Daoy (cell line): Measurements from ENCODE around the gene TSPAN11. TPM values are rescaled to one million over a fixed set of nuclear protein-coding genes. Genes with fewer than 3 reads are reported as not detected.

ENCODE experiments used
- DNase-seq: peaks from one replicate; pipeline ENCODE4 v3.0.0-alpha.2; 2015; ENCODE audit warnings: low read depth
- total RNA-seq: library from RNA; depleted of rRNA; stranded (reverse); fragments of >200 nt; shearing (Covaris generic); gene quantifications from 2 replicates; pipeline ENCODE4 v1.2.3, GENCODE V29; 2014

TSPAN11 gene
- total RNA-seq, 1 experiment from 2014 or later, result not detected

- no peak for DNase-seq
Measured at GRCh38 chr12:30979371-30980259, 53.1 kb downstream of the TSPAN11 start.

GRCh38 chr12:30980955-30981662 is 54.6 kb downstream of the TSPAN11 start:
- no peak for DNase-seq

DNA sequence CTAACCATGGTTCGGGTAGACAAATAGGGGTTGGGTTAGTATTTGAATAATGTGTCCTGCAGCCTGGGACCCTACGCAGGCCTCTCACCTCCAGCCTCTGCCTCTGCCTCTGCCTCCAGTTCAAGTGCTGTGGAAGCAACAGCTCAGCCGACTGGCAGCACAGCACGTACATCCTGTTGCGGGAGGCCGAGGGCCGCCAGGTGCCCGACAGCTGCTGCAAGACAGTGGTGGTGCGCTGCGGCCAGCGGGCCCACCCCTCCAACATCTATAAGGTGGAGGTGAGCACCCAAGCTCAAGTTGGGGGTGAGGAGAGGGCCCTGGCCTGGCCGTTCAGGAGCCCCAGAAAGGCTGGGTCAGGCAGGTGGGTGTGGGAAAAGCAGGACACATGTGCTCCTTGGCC is 55.9 kb downstream of the TSPAN11 start:
- DNase-seq, result no peak

GRCh38 chr12:30985814-30986452 is 59.4 kb downstream of the TSPAN11 start:
- DNase-seq, result peak; percentile 64

DNA sequence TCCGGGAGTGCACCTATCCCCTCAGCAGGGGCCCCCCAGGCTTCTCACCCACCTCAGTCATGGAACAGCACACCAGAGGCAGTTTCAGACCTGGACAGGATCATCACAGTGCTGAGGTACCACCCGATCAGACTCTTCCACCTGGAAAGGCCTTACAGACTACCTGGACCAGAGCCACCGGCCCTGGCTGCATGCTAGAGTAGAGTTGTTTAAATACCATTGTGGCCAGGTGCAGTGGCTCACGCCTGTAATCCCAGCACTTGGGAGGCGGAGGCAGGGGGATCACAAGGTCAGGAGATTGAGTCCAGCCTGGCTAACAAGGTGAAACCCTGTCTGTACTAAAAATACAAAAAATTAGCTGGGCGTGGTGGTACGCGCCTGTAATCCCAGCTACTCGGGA is 61.5 kb downstream of the TSPAN11 start:
- no peak for DNase-seq

DNA sequence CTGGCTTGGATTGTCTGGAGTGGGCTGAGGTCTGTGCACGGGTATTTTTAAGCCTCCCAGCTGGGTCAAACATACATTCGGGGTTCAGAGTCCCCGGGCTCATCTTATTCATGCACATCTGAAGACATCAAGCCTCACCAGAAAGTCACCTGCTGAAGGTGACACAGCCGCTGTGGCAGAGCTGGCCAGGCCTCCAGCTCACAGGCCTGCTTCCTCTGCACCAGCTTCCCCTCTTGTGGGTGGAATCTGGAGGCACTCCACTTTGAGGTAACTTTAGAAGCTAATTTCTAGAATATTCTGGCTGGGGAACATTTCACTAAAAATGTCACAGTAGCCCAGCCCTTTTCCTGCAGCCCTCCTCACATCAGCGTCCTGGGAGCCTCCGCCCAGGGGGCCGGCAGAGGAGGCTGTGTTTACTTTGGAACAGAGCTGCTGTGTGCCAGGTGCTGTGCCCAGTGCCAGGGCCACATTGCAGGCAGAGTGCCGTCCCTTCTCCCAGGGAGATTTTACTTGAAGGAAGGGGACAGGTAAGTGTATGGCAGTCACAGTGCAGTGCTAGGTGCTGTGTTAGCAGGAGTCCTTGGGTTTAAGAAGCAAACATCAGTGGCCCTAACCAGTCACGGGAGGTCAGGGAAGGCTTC is 62.2 kb downstream of the TSPAN11 start:
- no peak for DNase-seq

DNA sequence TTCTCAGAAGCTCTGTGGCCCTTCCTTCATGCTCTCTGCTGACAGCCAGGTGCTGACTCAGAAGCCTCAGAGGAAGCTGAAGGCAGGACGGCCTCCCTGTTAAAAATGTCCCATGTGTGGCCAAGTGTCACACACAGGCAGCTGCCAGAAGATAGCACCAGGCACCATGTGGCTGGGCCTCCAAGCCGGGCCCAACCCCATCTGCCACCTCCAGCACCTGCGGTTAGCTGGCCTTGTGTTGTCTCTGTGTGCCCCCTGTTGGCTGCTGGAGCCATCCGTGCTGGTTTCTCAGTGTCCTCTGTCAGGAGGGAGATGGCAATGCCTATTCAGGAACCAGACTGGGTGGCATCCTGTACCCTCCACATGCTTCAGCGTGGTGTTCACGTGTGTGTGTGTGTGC is 63.2 kb downstream of the TSPAN11 start:
- DNase-seq, result peak; percentile 38

DNA sequence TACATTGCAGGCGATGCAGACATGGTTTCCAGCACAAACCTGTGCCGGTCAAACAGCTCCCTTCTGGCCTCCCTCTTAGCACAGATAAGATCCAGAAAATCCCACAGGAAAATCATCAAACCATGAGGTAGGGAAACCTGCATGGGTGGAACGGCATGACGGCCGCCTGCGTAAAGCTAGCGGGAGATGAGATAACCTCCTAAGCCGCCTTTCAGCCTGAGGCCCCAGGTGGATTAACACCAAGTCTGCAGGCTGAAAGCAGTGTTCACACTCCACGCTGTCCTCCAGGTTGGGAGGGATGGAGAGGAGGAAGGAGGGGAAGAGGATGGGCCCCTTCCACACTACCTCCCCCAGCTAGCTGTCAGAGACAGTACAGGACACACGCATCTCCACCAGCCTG is 63.8 kb downstream of the TSPAN11 start:
- no peak for DNase-seq

- no peak for DNase-seq
Measured at GRCh38 chr12:30990776-30991175, 64.2 kb downstream of the TSPAN11 start.

GRCh38 chr12:30991466-30991865 is 64.9 kb downstream of the TSPAN11 start:
- DNase-seq, result no peak

- no peak for DNase-seq
Measured at GRCh38 chr12:30992381-30992780, 65.8 kb downstream of the TSPAN11 start.

DNA sequence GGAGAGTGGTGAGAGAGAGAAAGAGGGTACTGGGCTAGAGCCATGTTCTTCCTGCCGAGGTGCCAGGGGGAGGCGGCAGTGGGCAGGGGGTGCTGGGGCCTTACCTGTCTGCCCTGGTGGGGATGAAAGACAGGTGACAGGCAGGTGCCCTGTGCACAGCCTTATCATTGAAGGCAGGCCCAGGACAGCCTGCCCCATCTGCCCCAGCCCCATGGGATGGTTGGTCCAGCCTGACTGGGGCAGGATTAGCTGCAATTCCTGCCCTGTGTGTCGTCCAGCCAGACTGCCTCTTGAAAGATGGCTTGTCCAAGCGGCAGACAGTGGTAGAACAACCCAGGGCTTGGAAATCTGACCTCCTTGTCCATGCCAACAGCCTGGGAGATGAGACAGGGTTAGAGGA is 67.2 kb downstream of the TSPAN11 start:
- DNase-seq, result no peak

- no peak for DNase-seq
Measured at GRCh38 chr12:30994274-30994673, 67.7 kb downstream of the TSPAN11 start.

DNA sequence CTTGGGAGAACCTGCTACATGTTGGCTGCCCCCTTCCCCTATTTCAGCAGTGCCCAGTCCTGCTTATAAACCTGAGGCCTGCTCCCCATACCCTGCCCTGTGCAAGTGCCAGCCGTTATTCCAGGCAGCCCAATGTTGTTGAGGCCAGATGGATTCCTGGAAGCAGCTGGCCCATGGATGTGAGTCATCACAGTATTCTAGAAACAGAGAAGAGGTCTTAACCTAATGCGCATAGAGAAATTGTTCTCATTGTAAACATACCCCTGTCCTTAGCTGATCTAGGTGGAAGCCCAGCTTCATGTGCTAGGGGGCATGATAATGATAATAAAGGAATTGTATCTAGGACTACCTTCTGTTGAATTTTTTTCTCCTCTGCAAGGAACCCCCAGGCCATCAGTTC is 69.7 kb downstream of the TSPAN11 start:
- peak; percentile 47 for DNase-seq

- DNase-seq, result no peak
Measured at GRCh38 chr12:30996752-30997151, 70.2 kb downstream of the TSPAN11 start.

DNA sequence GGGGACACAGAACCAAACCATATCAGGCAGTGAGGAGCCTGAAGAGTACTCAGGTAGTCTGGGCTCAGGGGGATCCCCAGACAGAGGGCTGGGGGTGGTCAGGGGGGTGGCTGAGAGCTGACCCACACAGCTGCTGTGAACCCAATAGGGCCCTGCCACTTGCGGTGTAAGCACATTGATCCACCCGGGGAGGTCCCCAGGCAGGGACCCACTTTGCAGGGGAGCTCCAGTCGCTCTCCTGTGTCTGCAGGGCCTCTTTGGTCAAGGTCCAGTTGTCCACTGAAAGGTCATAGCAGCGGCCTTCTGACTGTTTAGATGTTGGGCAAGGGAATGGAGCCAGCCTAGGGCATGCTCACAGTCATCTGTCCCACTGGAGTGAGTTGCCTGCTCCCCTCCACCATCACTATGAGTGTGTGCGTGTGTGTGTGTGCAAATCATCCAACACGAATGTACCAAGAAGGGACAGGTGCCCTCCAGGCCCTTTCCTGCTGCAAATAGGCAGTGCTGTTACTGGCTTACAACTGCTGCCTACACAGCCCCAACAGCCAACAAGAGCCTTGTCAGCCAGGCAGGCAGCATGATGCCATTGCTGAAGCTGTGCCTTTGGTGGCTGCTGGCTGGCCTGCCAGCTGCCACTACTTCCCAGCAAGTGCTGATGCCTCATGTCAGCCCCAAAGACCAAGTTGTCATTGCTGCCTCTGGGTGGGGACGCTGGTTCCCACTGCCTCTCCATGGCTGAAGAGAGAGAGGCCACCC is 71.3 kb downstream of the TSPAN11 start:
- DNase-seq, result no peak

- DNase-seq, result no peak
Measured at GRCh38 chr12:30999011-30999410, 72.5 kb downstream of the TSPAN11 start.

DNA sequence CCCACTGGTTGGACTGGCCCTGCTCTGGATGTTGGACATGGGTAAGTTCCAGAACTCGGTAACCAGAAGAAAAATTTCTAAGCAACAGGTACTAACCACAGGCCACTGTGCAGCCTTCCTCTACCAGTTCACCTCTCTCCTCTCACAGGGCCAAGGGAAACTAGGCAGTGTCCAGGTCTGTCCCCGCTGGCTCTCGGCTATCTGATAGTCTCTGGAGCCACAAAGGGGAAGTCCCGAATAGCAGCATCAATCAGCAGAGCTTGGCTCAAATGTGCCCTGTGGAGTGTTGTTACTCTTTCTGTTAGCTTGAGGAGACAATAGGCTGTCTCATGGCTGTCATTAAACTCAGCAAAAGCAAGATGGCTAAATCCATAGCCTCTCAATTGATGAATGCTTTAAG is 73.2 kb downstream of the TSPAN11 start:
- DNase-seq, result no peak

GRCh38 chr12:31000751-31001150 is 74.2 kb downstream of the TSPAN11 start:
- peak; percentile 65 for DNase-seq

- DNase-seq, result no peak
Measured at GRCh38 chr12:31001581-31002360, 75.2 kb downstream of the TSPAN11 start.

GRCh38 chr12:31002361-31002725 is 75.8 kb downstream of the TSPAN11 start:
- DNase-seq, result no peak
